ENCODE measurements around the gene HCN3.

Gene HCN3

DNA sequence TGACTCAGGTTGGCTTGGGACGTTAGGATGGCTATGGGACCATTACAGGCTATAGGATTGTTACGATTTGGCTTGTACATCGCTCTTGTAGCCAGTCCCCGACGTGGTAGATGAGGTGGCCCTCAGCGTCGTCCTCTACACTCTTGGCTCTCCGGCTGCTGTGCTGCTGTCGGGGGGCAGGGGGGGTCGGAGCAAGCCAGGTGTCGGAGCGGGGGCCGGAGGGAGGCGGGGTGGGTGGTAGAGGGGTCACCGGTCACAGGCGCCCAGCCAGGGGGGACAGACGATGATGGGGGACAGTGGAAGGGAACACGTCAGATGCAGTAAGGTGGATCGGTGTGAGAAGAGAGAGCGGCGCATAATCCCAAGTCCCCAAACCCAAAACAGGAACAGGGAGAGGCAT is 8.6 kb upstream of the HCN3 start:
- TF ChIP-seq, protein P1, sequence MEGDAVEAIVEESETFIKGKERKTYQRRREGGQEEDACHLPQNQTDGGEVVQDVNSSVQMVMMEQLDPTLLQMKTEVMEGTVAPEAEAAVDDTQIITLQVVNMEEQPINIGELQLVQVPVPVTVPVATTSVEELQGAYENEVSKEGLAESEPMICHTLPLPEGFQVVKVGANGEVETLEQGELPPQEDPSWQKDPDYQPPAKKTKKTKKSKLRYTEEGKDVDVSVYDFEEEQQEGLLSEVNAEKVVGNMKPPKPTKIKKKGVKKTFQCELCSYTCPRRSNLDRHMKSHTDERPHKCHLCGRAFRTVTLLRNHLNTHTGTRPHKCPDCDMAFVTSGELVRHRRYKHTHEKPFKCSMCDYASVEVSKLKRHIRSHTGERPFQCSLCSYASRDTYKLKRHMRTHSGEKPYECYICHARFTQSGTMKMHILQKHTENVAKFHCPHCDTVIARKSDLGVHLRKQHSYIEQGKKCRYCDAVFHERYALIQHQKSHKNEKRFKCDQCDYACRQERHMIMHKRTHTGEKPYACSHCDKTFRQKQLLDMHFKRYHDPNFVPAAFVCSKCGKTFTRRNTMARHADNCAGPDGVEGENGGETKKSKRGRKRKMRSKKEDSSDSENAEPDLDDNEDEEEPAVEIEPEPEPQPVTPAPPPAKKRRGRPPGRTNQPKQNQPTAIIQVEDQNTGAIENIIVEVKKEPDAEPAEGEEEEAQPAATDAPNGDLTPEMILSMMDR (IDR thresholded peaks at IDR 0.05; ENCODE audit: extremely low read depth, missing control alignments), result no peak
- DNase-seq (ENCODE audit: low spot score), result no peak

DNA sequence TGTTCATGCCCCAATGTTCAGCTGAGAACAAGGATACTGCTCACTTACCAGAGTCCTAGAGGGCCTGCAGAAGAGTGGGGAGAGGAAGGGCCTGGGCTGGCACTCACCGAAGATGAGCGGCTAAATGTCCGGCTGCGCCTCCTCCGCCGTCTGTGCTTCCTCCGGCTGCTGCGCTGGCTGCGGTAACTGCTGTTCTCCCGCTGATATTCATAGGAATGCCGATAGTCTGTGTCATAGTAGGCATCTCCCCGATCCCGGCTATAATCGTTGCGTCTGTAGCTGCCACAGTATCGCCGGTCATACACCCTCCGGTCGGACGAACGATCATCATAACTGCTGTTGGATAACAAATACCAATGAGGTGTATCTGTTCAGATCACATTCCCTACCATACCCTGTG is 7.9 kb upstream of the HCN3 start:
- DNase-seq (ENCODE audit: low spot score), result no peak
- TF ChIP-seq, protein P1 (IDR thresholded peaks at IDR 0.05; ENCODE audit: extremely low read depth, missing control alignments), result no peak

DNA sequence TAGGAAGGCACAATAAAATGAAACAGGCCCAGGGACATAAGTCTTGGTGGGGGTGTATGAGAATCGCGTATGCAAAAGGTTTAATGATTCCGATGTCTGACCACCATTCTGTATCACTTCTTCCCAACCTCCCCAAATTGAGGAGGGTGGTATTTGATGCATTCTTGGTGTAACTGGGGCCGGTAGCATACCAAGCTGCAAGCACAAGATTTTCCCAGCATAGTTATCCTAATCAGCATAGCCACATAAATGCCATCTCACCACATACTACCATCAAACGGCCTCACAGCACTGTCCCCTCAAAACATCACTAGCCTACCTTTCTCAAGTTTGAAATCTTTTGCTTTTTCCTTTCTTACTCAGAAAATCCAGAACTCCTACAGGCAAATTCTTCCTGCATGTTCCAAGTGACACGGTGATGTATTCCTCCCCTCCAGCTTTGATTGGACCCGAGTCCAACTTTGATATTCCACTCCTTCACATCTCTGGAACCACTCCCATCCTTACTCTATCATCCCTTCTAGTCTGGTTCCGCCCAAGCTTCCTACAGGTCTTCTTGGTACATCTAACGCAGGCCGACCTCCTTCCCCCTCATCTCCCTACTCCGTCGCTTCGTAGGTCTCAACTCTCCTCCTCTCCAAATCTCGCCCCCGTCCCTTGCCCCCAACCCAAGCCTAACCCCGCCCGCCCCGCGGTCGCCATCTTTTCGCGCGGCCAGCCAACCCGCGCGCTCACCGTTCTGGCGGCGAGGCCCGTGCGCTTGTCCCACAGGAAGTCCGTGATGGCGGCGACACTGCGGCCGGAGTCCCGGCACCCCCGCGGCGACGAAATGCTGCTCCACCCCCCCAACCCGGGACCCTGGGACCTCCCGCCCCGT is 4.6 kb upstream of the HCN3 start:
- no peak for DNase-seq (ENCODE audit: low spot score)
- TF ChIP-seq, protein P1 (IDR thresholded peaks at IDR 0.05; ENCODE audit: extremely low read depth, missing control alignments), result no peak

DNA sequence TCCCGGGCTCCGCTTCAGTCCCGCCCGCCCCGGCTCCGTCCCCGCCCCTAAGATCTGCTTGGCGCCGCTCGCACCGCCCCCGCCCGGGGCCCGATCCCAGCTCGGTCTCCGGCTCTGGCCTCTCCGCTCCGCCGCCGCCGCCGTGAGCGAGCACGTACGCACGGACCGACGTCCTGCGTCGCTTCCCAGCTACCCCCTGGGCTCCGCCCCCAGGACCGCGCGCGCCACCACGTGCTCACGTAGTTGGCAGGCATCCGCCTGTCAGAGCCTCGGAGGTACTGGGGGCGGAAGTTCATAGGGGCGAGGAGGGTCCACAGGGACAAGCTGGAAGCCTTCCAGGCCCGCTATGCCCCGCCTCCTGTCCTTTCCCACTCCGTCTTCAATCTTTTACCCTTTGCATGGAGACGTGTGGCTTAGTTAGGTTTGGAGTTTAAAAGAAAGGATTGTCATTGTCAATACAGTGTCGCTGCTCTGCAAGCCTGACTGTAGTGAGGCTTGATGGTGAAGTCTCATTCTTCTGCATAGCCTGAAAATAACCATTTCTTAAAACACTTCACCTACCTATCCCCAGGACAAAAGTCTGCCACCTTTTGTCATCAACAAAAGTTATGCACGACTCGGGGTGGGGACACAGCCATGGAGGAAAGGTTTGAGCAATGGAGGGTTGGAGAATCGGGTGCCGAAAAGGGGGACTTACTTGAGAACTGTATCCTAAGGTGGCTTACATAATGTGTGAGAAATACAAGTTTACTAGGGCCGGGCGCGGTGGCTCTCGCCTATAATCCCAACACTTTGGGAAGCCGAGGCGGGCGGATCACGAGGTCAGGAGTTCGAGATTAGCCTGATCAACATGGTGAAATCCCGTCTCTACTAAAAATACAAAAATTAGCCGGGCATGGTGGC is 3.7 kb upstream of the HCN3 start, which contains the start of gene CLK2:
TSS of gene CLK2 (minus strand) at position 162 of the 903 bp plus-strand sequence. CDS start 2,527 bp downstream, outside the sequence.
- DNase-seq (ENCODE audit: low spot score), result peak; percentile 98
- TF ChIP-seq, protein P1 (IDR thresholded peaks at IDR 0.05; ENCODE audit: extremely low read depth, missing control alignments), result no peak

DNA sequence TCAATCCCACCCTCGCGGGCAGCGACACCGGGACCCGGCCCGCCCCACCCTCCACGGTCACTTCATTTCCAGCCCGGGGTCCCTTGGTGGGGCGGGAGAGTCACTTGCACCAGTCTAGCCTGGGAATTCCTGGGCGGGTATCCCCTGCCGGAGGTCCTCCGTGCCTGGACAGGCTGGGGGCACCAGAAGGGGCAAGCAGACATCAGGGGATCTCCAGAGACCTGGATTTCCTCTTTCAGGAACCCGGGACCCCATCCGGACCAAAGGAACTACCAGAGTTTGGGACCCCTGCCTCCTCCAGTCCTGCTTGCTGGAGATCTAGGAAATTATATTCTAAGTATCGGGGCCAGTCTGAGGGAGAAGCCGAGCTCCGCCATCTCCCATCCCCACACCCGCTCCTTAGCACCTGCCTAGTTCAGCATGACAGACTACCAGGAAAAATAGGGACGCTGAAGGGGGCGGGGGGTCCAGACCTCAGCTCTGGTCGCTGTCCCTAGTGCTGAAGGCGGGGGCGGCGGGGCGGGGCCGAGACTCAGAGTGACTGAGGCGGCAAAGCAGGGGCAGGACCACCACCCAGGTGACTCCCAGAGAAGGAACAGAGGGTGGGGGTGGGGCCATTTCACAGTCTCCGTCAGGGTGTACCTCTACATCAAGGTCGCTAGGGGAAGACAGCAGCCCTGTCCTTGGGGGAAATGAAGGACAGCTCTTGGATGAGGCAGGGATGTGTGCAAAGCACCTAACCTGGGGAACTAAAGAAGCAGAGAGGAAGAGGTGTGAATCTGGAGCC is 832 bp downstream of the HCN3 start:
- DNase-seq (ENCODE audit: low spot score), result peak; percentile 80
- TF ChIP-seq, protein P1 (IDR thresholded peaks at IDR 0.05; ENCODE audit: extremely low read depth, missing control alignments), result no peak

DNA sequence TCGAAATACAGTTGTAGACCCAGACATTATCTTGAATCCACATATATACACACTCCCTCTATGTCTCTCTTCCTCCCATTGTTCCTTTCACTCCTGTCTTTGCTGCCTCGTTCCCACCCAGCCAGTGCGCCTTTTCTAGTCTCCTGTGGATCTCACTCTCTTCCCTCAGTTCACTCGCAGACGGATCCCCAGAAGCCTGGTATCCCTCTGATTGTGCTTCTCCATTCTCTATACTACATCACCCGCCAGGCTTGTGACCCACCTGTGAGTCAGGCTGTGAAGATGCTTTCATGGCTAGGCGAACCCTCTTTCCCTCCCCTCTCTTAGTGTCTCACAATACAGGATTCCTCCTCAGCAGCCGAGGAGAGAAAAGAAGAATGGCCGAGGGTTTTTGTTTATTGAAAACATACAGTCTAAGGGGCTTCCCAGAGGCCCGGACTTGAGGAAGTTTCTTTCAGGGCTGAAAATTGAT is 1.5 kb downstream of the HCN3 start:
- DNase-seq (ENCODE audit: low spot score), result no peak
- TF ChIP-seq, protein P1 (IDR thresholded peaks at IDR 0.05; ENCODE audit: extremely low read depth, missing control alignments), result no peak
